Uterus (tissue), 2 donors: ENCODE data around the gene SMIM28.

ENCODE experiments used
- POLR2A ChIP-seq, 2 donors: fragments of 450-650 bp; IDR thresholded peaks; one replicate each; pipeline ENCODE4 v1.6.1; 2016; ENCODE audit warnings: antibody characterized with exemption in 2 of 2, mild to moderate bottlenecking in 1 of 2, moderate library complexity in 1 of 2
- TF ChIP-seq, protein P1 (sequence below), 4 experiments: fragments of 200-600 bp in 2 of 4; fragments of 450-650 bp in 2 of 4; sonication (generic) in 2 of 4; IDR thresholded peaks; one replicate each; pipeline ENCODE4 v1.5.1; 2016 to 2019; ENCODE audit warnings: antibody characterized with exemption in 4 of 4, mild to moderate bottlenecking in 2 of 4, moderate library complexity in 1 of 4

DNA sequence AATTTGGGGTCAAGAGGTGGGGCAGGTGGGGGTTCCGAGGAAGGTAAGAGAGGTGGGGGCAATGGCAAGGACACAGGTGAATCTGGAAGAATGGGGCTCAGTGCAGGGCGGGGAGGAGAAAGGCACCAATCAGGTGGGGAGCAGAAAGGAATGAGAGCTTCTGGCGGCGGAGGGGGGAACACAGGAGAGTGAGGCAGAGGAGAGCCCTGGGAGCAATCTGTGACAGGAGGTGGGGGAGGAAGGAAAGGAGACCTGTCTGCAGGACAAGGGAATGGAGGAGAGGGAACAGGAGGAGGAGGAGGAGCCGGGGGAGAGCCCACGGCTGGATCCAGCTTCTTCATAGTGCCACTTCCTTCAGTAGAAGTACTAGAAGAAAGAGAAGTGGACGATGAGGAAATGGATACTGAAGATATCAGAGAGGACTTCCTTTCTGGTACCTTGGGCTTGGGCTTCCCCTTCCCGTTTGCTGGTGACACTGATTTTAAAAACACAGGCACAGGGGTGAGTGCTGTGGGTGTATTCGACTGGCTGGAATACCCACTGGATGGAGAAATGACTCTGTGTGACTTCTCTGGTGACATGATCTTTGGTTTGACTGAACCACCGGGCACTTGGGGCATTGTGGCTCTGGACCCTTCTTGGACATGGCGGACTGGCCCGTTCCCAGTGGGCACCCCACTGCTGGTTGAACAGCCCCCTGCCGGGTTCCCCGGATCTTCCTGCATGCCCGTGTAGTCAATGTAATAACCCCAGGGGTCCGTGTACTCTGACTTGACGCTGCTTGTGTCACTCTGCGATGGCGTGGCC, 53.8 kb downstream of the SMIM28 start:
- TF ChIP-seq, protein P1, sequence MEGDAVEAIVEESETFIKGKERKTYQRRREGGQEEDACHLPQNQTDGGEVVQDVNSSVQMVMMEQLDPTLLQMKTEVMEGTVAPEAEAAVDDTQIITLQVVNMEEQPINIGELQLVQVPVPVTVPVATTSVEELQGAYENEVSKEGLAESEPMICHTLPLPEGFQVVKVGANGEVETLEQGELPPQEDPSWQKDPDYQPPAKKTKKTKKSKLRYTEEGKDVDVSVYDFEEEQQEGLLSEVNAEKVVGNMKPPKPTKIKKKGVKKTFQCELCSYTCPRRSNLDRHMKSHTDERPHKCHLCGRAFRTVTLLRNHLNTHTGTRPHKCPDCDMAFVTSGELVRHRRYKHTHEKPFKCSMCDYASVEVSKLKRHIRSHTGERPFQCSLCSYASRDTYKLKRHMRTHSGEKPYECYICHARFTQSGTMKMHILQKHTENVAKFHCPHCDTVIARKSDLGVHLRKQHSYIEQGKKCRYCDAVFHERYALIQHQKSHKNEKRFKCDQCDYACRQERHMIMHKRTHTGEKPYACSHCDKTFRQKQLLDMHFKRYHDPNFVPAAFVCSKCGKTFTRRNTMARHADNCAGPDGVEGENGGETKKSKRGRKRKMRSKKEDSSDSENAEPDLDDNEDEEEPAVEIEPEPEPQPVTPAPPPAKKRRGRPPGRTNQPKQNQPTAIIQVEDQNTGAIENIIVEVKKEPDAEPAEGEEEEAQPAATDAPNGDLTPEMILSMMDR (IDR thresholded peaks at IDR 0.05), result no peak
- no peak for TF ChIP-seq POLR2A (IDR thresholded peaks at IDR 0.05)
